HG02884 (cell line): ENCODE measurements around the gene CERS3.

Experiments used
- ATAC-seq: cut with Tn5 transposase; IDR thresholded peaks from one replicate; pipeline ENCODE4 v1.9.1; 2021; ENCODE audit warnings: mild to moderate bottlenecking, moderate library complexity; ENCODE audit not compliant: unreplicated experiment

CERS3 gene

DNA sequence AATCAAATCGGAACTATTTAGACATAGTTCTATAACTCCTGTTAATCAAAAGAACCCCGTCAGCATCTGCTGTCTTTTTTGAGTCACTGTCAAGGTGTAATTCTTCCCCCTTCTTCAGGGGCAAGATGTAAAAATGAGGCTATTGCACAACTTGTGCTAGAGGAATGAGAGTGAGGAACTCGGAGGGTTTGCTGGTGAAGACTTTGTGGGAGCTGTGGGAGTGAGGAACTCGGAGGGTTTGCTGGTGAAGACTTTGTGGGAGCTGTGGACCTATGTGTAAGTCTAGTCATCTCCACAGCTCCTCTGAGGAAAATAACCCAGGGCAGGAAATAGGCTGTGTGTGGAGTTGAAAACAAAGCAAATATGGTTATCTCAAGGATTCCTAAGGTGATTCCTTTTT, 2.5 kb upstream of the CERS3 start:
- ATAC-seq, result no peak

DNA sequence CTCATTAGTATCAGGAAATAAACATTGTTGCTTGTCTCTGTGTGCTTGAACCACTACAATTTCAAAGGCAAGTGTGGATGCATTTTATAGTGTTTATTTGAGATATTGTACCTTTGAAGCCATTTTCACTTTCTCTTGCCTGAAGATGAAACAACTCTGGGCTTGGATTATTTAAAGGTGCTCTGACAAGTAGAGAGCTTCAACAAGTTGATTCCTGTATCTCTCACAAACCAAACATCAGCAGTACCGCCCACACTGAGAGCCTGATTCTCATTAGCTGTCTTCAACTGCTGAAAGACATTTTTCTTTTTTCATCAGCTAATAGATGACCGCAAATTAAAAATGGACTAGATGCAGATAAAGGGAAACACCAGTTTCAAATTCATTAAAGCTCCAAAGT, 806 bp upstream of the CERS3 start:
- ATAC-seq, result no peak

DNA sequence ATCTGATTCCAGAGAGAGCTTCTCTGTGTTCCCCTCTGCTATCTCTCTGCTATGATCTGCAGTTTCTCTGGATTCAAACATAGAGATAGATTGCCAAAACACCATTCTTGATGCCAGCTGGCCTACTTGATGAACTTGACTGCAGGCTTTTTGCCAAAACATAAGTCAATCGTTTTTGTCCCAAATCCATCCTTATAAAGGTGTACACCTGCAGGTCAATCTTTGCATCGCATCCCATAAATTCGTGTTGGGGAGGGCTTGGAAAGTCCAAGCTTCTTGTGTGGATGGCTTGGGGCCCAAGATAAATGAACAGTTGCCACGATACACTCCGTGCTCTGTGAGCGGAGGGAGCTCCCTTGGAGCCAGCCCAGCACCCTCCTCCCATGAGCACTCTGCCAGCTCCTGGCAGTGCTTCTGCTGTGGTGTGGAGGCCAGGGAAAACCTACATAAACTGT, 2.7 kb downstream of the CERS3 start:
- ATAC-seq, result no peak

DNA sequence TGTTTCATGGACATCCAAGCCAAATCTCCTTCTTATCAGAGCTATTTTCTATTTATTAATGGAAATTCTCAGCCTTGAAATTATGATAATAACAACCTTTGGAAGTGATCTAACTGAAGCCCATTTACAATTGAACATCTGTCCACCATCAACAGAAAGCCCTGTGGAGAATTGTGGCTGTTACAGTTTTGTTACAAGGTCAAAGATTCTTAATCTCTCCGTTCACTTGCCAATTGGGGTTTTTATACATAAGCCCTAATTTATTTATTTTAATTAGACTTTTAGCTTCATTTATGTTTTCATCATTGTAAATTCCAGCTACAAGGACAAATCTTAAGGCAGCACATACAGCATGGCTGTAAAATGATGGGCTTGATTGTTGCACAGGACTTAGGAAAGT, 3.3 kb downstream of the CERS3 start:
- no peak for ATAC-seq

DNA sequence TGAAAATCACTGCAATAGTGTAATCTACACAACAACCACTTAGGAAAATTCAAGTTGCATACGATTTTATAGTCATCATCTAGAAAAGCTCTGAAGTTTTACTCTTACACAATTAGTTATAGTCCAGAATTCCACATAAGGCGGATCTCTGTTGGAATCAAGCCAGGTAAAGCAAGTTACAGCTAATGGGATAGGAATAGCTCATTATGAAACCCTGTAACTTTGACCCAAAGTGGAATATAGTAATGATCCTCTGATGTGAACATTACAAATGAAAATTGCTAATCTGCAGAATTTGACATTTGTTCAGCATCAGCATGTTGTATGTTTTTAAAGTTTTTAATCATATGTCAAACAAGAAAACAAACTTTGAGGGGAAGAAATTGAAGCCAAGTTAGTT, 4.4 kb downstream of the CERS3 start:
- ATAC-seq, result no peak

DNA sequence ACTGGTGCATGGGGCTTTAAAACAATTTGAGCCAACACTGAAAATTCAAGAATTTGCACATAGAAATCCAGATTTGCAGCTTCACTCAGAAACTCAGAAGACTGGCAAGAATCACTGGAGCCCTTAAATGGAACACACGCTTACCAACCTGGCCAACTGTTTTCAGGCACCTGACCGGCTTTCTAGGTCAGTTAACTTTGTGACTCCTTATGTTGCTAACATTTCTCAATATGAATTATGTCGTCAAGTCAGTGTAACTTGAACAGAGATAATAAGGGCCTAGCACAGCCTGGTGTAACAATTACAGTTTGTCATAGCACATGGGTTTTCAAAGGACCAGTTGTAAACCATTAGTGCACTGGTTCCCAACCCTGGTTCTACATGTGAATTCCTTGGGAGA, 6.8 kb downstream of the CERS3 start:
- ATAC-seq, result no peak

DNA sequence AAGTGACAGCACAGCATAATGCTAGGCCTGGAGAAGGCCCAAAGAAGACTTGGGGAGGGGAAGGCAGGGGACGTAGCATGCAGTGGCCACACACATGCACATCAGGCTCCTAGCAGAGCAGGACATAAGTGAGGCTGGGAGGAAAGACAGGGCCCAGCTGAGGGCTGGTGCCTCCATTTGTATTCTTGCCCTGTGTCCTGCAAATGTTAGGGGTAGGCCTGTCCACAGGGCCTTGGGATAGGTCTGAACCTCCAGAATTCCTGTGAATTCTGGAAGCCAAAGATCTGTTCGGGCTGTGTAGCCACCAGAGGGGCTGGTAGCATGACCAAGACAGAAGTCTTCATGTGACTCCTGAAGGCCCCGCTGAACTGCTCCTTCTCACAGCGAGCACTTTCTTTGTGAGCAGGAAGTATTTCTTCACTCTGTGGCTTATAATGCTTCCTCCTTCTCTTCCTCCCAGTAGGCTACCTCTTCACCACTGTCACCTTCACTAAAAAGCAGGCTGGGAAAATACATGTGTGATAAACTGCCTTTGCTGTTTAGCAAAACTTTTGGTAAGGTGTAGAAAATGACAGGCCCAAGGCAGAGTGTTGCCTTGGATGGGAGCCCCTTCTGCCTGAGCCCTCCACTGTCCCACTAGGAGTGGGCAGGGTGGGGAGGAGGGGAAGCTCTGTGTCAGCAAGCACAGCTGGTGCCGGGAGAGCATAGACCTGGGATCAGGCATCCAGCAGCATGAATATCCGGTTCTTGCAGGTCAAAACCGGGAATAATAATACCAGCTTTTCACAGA, 8.4 kb downstream of the CERS3 start:
- ATAC-seq, result no peak

DNA sequence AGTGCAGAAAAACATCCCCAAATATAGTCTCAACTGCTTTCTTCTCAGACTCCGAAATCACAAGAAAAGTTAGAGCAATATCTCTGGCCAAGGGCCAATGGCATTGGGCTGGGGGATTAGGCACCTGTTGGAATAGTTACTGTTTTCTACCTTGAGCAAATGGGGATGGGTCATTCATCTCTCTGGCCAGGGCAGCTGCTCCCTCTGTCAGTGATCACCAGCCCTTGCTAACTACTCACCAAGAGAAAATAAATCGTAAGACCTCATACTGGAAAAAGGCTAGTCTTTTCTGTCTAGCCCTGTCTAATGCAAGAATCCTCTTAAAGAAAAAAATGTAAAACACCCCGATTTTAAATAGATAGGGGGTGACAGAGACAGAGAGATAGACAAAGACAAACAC, 10.9 kb downstream of the CERS3 start:
- no peak for ATAC-seq

DNA sequence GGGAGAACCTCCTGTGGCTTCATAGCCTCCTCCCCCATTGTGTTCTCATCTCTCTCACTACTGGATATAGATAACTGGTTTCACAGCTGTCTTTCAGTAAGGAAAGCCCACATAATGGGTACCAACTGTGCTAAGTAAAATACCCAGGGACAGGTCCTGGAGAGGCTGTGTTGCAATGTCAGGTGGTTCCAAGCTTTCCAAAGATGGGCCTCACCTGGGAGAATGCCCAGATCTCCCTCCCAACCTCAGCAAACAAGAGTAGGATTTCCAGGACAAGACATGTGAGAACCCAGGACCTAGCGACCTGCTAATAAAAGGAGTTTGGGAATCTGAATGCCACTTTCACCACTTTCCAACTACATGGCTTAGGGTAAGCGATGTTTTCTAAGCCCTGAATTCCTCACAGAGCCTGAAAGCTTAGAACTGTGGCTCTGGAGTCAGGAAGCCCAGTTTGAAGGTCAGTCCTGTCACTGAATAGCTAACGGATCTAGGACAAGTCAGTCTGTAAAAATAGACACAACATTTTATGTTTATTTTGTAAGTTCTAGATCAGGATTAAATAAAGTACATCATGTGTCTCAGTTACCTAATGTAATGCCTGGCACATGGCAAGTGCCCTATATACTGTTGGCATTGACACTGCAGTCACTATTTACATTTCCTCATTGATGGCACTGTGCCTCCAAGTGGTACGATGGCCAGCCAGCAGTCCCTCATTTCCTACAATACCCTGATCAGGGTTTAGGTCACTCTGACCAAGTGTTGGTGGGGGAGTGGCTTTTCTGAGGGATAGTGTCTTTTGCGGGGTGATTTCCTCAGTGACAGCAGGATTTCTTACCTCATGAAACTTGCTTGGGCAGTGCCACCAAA, 11.9 kb downstream of the CERS3 start:
- no peak for ATAC-seq

DNA sequence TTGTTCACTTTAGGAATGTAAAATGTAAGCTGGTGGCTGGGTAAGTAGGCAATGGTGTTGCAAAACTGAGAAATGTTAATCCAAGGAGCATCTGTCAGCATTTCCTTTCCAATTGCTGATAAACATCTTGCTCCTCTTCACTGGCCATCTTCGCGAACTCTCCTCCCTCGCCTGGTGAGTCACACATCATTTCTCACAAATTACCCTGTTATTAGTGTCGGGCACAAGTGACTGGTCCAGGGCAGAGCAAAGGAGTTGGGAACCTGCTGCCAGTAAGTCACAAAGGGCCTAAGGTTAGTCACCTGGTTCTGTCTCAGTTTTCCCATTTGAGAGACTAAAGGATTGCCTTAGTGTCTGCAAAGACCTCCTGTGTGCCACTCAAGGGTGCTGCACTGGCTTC, 13.0 kb downstream of the CERS3 start:
- no peak for ATAC-seq

DNA sequence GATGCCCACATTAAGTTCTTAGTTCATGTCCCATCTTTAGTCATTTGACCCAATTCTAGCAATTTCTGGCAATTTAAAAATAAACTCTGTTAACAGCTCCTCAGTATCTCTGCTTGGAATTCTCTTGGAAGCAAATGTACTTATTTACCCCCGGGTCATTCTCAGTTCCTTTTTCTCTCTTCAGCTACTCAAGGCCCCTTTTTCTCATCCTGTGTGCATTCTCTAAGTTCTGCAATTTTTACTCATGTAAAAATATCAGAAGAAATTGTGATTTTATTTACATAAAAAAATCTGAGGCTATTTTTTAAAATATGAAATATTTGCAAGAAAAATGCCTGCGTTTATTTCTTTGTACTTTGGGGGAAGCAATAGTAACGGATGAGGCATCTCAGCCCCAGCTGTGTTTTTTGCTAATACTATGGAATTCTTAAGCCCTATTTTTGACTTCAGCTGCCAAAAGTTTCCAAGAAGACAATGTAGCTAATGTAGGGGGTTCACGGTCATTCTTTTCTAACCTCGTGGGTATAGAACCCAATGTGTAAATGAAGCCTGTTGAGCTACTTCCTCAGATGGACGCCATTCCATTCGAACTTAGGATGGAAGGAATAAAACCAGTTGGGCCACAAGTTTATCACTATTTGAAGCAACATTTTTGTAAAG, 20.0 kb downstream of the CERS3 start:
- ATAC-seq, result no peak

DNA sequence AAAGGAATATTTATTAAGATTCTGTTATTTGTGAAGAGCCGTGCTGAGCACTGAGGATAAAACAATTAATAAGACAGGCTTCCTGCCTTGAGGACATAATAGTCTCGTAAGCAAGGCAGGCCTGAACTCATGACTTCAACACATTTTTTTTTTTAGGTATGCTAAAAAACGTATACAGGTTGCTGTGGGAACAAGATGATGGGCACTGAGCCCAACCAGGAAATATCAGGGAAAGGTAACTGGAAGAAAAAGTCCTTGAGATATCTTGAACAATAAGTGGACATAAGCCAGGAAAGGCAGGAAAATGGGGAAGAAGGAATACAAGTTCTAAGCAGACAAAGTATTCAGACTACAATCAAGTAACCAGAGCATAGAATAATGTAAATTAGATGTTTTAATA, 26.1 kb downstream of the CERS3 start:
- no peak for ATAC-seq

DNA sequence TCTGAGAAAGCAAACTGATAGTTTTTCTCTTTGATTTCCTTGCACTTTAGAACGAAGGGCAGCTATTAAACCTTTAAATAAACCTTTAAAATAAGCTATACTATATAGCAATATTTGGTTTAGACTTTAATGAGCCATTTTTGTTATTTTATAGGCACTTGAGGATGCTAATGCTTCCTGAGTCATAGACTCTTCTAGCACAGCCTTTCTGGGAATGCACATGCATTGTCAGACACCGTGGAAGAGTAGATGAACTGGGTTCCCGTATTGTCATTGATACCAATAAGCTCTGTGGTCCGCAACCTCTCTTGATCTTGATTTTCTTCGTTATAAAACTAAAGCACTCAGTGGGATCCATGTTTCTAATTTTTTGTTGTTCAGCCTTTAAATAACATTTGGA, 27.6 kb downstream of the CERS3 start:
- ATAC-seq, result no peak

DNA sequence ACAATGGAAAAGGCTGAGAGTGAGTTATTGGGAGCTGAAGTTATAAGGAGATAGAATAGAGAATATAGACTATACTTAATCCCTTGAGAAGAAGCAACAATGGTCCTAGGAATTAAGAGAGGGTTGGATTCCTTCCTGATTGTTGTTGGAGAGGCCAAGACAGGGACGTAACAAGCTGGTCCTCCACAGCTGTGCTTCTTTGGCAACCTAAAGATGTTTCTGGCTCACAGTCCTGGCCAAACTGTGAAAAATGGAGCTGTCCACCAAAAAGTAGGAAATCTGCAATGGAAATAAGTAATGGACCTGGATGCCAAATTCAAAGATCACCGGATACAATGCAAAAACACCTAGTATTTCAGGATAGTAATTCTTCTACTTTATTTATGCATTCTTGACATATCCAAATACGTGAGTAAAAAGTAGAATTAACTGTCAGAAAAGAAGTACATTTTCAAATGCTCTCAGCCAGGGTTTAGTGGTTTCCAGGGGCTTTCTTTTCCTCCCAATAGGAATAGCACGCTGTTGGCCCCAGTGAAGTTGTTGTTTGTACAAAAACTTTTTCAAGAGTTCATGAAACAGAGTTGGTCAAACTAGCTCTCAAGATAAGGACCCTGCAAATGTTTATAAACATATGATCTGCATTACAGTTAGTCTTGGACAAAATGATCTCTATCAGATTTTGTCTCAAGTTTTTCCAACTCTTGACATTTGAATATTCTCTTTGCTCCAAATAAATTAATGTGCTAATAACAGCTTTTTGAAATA, 28.3 kb downstream of the CERS3 start:
- no peak for ATAC-seq

DNA sequence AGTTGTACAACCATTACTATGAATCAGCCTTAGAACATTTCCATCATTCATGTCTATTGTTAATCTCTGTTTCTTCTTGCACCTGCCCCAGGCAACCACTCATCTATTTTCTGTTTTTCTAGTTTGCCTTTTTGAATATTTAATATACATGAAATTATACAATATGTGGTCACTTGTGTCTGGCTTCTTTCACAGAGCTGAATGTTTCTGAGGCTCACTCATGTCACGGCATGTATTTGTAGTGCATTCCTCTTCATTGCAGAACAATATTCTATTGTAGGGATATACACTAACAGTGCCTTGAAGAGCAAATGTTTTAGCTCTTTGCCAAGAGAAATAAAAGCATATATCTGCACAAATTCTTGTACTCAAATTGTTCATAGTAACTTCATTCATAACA, 32.9 kb downstream of the CERS3 start:
- no peak for ATAC-seq

DNA sequence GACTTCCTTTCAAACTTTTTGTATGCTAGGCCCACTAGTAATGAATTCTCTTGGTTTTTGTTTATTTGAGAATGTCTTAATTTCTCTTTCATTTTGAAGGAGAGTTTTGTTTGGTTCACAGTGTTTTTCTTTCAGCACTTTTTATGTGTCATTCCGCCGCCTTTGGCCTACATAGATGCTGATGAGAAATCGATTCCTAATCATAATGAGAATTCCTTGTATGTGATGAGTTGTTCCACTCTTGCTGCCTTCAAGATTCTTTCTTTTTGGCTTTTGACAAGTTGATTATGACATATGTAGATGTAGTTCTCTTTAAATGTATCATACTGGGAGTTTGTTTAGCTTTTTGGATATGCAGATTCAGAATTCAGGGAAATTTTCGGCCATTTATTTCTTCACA, 35.5 kb downstream of the CERS3 start:
- ATAC-seq, result no peak

DNA sequence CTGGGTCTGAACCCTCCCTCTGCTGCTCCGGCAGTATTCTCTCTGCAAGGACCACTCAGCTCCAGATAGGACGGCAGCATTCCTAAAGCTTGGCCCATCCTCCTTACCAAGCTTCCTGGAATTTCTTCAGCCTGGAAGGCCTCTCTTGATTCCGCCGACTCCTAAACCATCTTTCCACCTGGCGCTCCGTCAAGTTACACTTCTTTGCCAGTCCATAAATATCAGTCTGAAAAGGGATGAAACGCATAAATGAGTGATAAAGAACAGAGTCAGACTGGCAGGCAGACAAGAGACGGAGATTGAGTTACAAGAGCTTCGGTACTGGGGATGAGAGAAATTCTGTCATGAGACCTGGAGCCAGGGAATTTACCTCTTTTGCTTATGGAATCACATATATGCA, 44.3 kb downstream of the CERS3 start:
- ATAC-seq, result no peak

DNA sequence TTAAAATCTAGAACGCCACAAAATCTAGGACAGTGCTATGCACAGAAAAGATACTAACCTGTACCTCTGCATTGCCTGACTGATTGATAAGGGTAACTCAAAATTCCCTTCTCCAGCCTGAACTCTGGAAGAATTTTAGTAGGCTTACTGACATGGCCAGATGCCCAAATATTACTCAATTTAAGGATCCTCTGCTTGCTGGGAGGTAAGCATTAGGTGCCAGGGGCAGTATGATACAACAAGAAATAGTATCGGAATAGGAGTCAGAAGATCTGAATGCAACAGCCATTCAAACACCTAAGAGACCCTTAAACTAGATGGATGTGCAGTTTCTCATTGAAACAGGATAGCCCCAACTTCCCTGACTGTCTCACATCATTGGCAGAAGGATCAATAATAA, 45.4 kb downstream of the CERS3 start:
- no peak for ATAC-seq

DNA sequence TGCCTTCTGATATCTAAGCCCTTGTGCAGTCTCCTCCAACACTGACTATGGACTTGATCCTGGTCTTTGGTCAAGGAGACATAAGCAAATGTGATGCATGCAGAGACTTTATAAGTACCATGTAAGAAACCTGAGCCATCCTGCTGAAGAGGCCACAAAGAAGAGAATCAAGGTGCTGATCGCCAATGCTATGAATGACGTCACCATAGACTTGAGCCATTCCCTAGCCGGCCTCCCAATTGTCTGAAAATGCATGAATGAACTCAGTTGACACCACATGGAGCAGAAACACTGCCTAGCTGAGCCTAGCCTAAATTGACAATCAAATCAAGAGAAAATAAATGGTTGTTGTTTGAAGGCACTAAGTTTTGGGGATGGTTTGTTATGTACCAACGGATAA, 51.9 kb downstream of the CERS3 start:
- no peak for ATAC-seq

DNA sequence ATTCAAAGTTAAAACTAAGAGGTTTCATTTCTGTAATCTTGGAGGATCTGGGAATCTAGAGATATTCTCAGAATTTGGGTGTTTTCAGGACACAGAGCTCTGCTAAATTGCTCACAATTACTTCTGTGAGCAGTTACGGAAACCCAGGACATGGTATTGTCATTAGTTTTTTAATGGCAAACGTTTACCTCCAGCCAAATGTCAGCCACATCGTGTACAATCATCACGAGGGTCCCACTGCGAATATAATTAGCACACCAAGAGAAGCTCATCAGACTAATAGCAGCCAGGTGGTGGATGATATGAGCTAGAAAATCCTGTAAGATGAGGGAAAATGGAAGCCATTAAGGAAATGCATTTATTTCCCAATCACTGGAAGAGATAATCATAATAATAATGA, 56.0 kb downstream of the CERS3 start:
- no peak for ATAC-seq

DNA sequence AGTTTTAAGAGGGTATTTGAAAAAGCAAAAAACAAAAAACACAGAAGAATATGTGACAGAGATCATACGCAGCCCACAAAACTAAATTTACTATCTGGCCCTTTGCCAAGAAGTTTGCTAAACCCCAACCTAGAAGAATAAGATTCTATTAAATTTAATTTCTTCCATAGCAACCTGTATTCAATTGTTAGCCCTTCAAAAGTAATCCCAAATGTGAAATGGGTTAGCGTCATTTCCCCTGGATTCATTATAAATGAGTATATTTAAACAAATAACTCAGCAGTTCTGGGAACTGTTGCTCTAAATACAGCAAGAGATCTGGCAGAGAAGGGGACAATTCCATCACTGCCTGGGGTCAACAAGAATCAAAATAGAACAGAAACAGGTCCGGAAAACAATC, 56.8 kb downstream of the CERS3 start:
- no peak for ATAC-seq
